GM21515 (cell line): ENCODE data around the gene CAPN15.

ENCODE experiments used
- ATAC-seq: cut with Tn5 transposase; IDR thresholded peaks from one replicate; pipeline ENCODE4 v1.9.1; 2021; ENCODE audit not compliant: unreplicated experiment

The CAPN15 gene

DNA sequence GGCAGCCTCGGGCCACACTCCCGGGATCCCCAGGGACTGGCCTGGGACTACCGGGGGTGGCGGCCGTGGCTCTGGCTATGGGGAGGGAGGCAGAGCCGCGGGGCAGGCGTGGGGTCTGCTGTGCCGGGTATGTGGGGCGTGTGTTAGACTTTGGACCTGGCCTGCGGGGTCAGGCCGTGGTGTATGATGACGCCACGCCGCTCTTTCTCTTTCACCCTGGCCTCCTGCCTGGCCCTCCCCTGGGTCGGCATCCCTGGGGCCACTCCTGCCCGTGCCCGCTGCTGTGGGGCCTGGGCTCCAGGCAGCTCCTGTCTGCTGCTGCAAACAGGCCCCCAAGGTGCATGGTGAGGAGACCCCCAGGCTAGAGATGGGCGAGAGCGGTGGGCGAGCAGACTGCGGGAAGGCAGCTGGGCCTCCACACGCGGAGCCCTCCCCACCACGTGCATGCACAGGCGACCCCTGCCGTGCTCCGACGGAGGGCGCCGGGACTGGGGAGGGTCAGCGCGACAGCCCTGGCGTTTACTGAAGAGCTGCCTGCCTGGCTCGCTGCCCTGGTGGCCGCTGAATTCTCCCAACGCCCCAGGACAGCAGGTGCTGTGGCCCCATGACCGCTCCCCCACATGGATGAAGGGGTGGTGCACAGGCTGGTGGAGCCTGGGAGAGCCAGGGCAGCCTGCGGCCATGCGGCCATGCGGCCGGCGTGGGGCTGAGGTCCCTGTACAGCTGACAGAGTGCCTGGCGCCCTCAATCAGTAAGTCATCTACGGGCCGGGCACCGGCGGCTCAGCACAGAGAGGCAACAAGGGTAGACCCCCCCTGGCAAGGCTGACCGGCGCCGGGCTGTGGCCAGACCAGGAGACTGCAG is 16.0 kb downstream of the CAPN15 start:
- no peak for ATAC-seq

DNA sequence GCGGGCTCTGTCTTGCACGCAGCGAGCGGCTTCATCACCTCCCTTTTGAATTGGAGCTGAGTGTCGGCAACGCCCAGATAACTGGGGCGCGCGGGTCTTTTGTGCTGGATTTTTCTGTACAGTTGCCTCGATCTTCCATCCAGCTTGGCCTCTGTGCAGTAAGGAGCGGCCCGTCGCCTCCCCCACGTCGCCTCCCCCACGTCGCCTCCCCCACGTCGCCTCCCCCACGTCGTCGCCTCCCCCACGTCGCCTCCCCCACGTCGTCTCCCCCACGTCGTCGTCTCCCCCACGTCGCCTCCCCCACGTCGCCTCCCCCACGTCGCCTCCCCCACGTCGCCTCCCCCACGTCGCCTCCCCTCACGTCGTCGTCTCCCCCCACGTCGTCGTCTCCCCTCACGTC is 17.0 kb downstream of the CAPN15 start:
- no peak for ATAC-seq

DNA sequence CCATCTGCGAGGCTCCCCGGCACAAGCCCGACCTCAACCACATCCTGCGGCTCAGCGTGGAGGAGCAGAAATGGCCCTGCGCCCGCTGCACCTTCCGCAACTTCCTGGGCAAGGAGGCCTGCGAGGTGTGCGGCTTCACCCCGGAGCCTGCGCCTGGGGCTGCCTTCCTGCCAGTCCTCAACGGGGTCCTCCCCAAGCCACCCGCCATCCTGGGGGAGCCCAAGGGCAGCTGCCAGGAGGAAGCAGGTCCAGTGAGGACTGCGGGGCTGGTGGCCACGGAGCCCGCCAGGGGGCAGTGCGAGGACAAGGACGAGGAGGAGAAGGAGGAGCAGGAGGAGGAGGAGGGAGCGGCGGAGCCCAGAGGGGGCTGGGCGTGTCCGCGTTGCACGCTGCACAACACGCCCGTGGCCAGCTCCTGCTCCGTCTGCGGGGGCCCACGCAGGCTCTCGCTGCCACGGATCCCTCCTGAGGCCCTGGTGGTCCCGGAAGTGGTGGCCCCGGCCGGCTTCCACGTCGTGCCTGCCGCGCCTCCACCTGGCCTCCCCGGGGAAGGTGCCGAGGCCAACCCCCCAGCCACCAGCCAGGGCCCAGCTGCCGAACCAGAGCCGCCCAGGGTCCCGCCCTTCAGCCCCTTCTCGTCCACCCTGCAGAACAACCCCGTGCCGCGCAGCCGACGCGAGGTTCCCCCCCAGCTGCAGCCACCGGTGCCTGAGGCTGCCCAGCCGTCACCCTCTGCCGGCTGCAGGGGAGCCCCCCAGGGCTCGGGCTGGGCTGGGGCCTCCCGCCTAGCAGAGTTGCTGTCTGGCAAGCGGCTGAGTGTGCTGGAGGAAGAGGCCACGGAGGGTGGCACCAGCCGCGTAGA is 19.6 kb downstream of the CAPN15 start:
- no peak for ATAC-seq

DNA sequence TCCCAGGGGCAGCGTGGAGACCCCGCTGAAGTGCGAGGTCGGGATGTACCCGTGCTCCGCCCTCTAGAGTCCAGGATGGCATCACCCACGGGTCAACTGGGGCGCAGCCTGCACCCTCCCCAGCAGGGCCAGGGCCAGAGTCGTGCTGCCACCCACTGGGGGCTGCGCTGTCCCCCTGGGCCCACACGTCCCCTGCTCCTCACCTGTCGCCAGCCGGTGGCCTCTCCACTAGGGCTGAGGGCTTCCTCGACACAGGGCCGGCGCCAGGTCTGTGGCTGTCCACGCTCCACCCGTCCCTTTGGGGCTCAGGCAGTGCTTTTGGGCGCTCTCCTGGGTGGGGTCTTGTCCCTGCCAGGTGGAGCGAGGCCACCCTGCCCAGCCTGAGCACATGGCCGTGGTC is 21.1 kb downstream of the CAPN15 start:
- ATAC-seq = no peak

DNA sequence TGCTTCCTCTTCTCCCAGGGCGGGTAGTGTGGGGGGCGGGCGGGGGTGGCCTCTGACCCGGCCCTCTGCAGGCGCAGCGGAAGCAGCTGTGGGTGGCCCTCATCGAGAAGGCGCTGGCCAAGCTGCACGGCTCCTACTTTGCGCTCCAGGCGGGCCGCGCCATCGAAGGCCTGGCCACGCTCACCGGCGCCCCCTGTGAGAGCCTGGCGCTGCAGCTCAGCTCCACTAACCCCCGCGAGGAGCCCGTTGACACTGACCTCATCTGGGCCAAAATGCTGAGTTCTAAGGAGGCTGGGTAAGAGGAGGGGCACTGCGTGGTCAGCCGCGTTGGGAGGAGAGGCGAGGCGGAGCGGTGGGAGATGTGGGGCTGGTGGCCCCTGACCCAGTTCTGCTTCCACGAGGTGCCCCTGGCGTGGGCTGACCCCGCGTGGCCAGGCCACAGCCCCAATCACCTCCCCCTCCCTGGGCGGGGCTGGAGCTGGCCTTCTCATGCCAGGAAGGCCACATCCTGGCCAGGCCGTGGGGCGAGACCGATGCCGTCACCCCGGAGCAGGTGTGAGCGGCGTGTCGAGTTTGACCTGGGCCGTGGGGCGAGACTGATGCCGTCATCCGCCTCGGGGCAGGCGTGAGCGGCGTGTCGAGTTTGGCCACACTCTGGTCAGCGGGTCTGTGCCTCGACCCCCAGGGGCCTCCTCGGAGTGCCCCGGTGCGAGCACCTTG is 22.2 kb downstream of the CAPN15 start:
- ATAC-seq = no peak

DNA sequence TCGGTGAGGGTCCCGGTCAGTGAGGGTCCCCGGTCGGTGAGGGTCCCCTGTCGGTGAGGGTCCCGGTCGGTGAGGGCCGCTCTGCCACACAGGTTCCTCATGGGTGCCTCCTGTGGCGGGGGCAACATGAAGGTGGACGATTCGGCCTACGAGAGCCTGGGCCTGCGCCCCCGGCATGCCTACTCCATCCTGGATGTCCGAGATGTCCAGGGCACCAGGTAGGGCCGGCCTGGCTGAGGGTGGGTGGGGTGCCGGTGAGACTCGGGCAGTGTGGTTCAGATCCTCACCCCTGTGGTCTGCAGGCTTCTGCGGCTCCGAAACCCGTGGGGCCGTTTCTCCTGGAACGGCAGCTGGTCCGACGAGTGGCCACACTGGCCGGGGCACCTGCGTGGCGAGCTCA is 23.7 kb downstream of the CAPN15 start:
- ATAC-seq = no peak

DNA sequence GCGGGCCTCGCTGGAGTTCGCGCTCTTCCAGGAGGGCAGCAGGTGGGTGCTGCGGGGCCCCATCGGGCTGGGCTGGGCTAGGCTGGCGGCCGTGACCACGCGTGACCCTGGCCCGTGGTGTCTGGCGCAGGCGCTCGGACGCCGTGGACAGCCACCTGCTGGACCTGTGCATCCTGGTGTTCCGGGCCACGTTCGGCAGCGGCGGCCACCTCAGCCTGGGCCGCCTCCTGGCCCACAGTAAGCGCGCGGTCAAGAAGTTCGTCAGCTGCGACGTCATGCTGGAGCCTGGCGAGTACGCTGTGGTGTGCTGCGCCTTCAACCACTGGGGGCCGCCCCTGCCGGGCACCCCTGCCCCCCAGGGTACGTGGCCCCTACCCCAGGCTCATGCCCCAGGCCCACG is 24.7 kb downstream of the CAPN15 start:
- ATAC-seq = no peak

DNA sequence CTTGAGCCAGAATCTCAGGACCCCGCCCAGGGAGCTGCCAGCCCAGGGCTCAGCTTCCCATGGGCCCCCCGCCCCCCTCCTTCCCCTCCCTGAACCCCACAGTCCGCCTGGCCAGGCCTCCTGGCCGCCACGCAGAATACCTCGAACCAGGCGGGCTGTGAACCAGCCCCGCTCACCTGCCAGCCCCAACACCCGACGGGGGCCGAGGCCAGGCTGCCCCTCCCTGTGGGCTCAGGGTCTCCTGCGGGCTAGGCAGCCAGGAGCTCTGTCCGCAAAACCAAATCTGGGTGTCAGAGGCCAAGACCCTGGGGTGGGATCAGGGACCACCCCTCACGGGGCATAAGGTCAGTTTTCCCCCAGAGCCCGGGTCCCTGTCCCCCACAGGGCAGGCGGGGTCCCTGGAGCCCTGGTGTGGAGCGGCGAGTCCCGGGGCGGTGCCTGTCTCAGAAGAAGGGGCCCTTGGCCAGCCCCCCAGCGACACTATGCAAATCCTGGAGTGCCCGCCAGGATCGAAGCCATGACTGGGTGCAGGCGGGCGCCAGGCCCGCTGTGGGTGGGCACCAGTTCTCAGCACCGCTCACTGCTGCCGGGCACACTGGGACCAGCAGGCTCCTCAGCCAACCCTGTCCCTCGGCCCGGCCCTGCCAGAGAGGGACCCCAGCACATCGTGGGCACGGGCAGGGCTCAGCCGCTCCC is 26.2 kb downstream of the CAPN15 start:
- ATAC-seq = no peak

DNA sequence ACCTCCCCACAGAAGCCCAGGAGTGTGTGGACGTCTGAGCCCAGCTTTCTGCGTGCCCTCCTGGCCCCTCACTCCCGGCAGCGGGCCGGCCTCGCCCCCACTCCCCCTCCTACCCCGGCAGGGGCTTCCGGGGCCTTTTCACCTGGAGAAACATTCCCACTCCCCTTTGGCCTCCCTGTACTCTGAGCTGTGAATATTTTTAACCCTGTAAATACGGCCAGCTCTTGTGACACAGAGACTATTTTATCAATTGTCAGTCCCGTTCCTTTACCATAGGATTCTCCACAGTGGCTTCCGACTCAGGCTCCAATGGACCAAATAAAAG is 26.7 kb downstream of the CAPN15 start:
- no peak for ATAC-seq

DNA sequence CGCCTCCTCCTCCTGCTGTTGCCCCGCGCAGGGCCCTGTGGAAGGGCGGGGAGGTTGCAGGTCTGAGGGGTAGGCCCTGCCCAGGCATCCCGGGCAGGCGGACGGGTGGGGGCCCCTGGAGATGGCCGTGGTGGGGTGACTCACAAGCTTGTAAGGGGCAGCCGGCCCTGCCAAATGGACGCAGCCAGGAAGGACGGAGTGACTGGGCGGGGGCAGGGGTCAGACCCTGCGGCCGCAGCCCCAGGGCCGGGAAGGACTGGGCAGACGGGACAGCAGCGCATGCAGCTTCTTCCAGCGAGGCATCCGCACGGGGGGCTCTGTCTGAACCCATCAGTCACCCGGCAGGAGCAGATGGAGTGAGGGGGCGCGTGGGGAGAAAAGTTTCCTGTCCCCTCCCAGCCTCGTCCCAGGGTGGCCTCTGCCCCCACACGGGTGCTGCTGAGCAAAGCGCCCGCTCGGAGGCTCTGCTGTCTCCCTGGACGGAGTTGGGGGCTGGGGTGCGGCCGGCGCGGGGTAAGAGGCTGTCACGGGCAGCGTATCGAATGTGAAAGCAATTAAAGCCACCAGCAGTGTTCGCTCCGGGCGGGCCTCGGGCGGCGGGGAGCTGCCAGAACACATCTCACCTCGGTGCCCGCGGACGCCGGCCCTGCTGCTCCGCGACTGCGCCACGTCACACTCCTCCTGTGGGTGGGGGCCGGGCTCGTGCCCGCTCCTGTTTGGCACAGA is 27.3 kb downstream of the CAPN15 start:
- ATAC-seq = no peak

DNA sequence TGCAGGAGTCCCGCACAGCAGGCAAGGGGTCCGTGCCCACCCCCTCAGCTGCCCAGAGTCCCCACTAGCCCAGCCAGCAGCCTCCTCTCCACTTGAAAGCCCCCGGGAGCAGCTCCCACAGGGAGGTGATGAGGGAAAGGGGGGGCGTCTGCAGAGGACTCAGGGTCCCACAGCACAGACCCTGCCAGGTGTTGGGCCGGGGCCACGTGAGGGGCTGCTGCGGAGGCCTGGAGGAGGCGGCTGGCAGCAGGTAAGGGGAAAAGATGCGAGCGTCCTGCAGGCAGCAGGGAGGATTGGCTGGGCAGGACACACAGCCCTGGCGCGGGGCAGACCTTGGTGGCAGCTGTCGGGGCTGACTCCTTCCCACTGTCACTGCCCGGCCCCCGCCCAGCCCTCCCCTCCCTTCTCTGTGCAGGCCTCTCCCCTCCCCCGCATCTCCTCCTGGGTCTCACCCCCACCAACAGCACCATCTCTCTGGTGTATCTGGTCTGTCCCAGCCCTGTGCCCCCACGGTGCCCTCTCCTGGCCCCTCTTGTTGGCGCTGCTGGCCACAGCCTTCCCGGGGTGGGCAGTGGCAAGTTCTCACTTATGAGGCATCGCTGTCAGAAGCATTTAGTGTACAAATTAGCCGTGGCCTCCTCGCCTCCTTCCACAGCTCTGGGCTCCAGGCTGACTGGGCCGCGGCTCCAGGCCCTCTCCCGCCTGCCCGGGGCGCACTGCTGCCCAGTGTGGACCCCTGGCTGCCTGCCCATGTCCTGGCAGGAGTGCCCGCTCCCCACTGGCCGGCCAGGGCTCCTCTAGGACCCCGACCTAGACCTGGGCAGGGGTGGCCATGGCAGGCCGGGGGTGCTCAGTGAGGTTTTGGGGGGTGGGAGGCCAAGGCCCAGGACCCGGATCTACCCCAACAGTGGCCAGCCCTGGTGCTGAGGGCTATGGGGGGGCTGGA is 28.3 kb downstream of the CAPN15 start:
- ATAC-seq = no peak

DNA sequence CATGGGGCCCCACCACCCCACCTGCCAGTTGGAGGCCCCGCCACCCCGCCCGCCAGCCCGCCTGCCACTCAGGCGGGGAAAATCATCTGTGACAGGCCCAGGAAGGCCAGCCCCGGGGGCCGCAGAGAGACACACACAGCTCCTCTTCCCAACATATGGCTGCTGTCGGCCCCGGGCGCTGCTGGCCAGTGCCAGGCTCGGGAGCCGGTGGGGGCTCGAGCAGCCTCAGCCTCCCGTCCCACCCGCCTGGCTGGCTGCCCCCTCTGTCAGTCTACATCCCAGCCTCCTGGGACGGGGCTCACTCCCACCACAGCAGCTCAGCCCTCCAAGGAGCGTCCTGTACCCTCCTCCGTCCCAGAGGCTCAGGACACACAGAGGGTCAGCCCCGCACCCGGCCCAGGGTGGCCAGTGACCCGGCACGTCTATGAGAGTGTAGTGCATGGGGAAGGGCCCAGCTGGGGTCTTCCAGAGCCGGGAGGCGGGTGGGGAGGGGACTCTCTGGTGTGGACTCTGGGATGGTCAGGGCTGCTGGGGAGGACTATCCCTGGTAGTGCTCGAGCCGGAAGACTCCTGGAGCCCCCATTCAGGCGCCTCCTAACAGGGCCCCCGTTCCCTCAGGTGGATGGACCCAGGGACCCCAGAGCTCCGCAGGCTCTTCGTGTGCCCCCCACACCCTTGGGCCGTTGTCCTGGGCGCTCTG is 29.1 kb downstream of the CAPN15 start:
- no peak for ATAC-seq

DNA sequence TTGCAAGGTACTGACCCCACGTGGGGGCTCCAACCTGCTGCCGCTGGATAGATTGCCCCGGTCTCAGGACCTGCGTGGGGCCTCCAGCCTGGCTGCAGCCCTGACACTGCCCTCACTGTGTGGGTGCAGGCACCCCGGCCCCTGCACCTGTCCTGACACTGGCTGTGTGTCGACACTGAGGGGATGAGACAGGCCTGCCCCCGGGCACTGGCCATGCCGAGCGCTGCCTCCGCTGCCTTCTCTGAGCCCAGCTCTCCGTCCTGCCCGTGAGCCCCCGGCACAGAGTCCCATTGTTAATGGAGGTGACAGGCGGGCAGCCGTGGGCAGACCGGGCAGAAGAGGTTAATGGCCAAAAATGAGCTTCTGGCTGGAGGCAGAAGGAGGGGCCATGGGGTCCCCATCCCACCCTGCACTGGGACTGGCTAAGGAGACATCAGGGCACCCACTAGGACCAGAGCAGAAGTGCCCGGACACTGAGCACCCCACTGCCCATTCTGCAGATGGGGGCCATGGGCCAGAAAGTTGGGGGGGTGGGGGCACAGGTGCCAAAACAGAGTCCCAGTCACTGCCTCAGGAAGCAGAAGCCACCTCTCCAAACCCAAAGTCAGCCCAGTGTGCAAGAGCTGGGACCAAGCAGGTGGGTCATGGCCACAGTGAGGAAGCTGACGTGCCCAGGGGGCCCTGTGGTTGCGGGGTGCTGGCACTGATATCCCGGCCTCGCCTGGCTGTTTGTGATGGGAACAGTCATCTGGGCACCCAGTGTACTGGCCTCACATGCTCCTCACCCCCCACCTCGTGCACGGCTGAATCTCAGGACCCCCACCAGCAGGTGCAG is 30.2 kb downstream of the CAPN15 start:
- no peak for ATAC-seq

DNA sequence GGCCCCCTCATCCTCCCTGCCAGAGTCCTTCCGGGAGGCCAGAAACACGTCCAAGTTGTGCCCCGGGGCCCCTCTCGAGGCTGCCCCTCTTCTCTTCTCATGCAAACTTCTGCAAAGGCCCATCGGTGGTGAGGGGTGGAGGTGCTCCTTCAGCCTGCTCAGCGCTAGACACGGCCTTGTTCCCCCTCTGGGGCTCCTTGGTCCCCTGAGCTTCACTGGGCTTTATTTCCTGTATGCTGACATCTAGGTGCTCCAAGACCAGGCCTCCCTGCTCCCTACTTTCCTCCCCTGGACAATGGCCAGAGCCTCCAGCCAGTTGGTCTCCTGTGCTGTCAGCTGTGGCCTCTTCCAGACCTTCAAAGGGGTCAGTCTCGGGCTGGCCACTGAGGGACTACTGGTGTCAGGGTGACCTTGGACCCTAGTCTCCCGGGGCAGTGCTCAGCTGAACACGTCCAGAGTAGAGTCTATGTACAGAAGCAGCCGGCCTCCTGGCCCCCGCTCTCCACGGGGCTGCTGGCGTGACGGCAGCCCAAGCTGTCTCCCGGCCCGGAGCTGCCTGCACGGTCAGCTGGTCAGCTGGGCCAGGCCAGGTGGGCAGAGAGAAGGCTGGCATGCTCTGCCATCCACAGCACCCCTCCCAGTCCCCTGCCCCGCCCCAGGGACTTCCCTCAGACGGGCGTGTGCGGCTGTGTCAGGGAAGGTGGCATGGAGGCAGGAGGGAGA is 30.9 kb downstream of the CAPN15 start:
- no peak for ATAC-seq

DNA sequence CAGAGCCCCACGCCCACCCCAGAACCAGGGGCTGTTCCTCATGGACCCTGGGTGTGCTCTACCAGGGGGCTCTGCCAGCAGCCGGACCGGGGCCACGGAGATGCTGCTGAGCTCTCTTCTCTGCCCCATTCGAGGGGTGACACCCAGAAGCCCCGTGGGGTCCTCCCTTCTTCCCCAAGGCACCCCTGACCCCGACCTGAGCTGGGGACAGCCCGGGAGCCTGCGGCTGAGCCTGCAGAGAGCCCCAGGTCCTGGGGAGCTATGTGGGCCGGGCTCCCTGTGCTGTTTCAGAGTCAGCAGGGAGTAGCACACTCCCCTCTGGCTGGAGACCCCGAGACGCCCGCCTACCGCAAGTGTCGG is 31.5 kb downstream of the CAPN15 start:
- ATAC-seq = no peak

DNA sequence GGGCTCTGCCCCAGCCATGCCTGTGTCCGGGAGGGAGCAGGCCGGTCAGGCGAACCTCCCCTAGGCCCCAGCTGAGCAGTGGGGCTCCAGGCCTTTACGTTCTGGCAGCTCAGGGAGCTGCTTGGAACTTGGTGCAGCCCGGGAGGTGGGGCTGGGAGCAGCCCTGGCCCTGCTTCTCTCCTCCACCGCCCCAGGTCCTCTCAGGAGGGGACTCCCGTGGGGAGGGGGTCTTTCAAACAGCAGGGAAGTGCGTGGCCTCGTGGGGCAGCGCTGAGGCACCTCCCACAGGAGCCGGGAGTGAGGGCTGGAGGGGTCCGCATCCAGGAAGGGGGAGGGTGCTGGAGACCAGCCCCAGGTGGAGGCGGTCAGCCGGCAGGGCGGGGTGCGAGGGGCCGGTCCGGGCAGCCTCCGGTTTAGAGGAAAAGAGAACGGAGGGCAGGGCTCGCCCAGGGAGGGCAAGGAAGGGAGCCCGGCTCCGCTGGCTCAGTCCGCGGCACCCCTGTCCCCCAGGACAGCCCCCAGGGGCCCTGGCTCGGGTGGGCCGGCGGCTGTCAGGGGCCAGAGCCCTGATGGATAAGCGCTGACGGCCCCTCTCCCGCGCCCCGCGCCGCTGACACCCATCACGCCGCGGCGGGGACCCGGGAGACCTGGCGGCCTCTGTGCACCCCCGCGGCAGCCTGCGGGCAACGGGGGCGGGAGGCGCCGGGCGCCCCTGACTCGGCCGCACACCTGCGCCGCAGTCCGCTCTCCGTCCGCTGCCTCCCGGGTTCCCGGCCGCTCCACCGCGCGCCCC is 32.1 kb downstream of the CAPN15 start:
- no peak for ATAC-seq
